Measurements from ENCODE around the gene ZNF710.

The ZNF710 gene

GRCh38 chr15:90130291-90130690, 129.2 kb downstream of the ZNF710 start:
- Histone ChIP-seq H3K27me3 (ENCODE audit: insufficient read depth, poor library complexity, severe bottlenecking) (no peaks in the 10 kb centered on the region), H3K27ac (replicated peaks) (no peak overlapping the region), H3K4me3 (replicated peaks; ENCODE audit: insufficient read depth, low read length) (no peak overlapping the region)
- no peak for DNase-seq (ENCODE audit: low read depth in 1 of 2, low spot score in 1 of 2)
- no peak for TF ChIP-seq CTCF (IDR thresholded peaks at IDR 0.05; ENCODE audit: insufficient read depth, low read length)
- no peak for TF ChIP-seq SPI1 (IDR thresholded peaks at IDR 0.05; ENCODE audit: borderline replicate concordance, low read depth)
- no peak for TF ChIP-seq POLR2AphosphoS5 (IDR thresholded peaks at IDR 0.05; ENCODE audit: low read depth)
- no peak for TF ChIP-seq REST (IDR thresholded peaks at IDR 0.05; ENCODE audit: insufficient replicate concordance, low read depth)
- TF ChIP-seq GABPA (IDR thresholded peaks at IDR 0.05; ENCODE audit: low read depth): no peak

Small RNAs within 50 kb of the gene (microRNA-seq; reads per million reads assigned to microRNA genes)
- 1.8 reads per million for gene MIR3174

Measured in HL-60 (cell line).